OCI-LY1 (cell line): Measurements from ENCODE around the gene TMEFF2.

Experiments
- EZH2 ChIP-seq: fragments of 200-600 bp; sonication (generic), shearing (Covaris generic); IDR thresholded peaks from 2 replicates; pipeline ENCODE4 v1.8.0; 2017; ENCODE audit warnings: borderline replicate concordance, mixed run types, mild to moderate bottlenecking, antibody characterized with exemption, low read length, moderate library complexity, mixed read lengths
- TF ChIP-seq, protein P1 (sequence below): fragments of 200-600 bp; sonication (generic), shearing (Covaris generic); IDR thresholded peaks from 2 replicates; pipeline ENCODE4 v1.5.1; 2017; ENCODE audit warnings: mild to moderate bottlenecking, antibody characterized with exemption, low read length, moderate library complexity, mixed read lengths

GRCh38 chr2:192064459-192064858, 130.3 kb downstream of the TMEFF2 start:
- TF ChIP-seq, protein P1, sequence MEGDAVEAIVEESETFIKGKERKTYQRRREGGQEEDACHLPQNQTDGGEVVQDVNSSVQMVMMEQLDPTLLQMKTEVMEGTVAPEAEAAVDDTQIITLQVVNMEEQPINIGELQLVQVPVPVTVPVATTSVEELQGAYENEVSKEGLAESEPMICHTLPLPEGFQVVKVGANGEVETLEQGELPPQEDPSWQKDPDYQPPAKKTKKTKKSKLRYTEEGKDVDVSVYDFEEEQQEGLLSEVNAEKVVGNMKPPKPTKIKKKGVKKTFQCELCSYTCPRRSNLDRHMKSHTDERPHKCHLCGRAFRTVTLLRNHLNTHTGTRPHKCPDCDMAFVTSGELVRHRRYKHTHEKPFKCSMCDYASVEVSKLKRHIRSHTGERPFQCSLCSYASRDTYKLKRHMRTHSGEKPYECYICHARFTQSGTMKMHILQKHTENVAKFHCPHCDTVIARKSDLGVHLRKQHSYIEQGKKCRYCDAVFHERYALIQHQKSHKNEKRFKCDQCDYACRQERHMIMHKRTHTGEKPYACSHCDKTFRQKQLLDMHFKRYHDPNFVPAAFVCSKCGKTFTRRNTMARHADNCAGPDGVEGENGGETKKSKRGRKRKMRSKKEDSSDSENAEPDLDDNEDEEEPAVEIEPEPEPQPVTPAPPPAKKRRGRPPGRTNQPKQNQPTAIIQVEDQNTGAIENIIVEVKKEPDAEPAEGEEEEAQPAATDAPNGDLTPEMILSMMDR = no peak
- no peak for TF ChIP-seq EZH2
